K562 (cell line): ENCODE data around the gene PLCG2. TPM values are rescaled to one million over a fixed set of nuclear protein-coding genes. Genes with fewer than 3 reads are reported as not detected.

Source experiments
- ATAC-seq: fragments of 200-7000 bp; cut with Tn5 transposase; 3 replicates; pipeline ENCODE4 v1.9.1; 2020; ENCODE audit warnings: moderate library complexity
- BruUV-seq: library from RNA; stranded (reverse); fragments of 400-500 nt; replicated peaks from 2 replicates; lab custom pipeline; 2021; lab: Mats Ljungman, UMichigan
- CTCF ChIA-PET: fragments of 300-600 bp; formaldehyde crosslinking; extraction: SDS; loops from one replicate; lab custom pipeline; 2021; ENCODE audit warnings: low intra/inter-chr PET ratio; lab: Yijun Ruan, JAX
- POLR2A ChIA-PET: fragments of 300-600, 350-650 bp; sonication (Branson Sonifier 250); formaldehyde crosslinking; extraction: SDS; loops from one replicate; lab custom pipeline; 2021; ENCODE audit warnings: antibody characterized with exemption, inconsistent platforms; lab: Yijun Ruan, JAX
- DNase-seq, 4 experiments: peaks; one replicate each; pipeline versions ENCODE4 v3.0.0 to v3.0.0-alpha.2; 2011 to 2018; ENCODE audit warnings: low spot score in 3 of 4, mixed read lengths in 3 of 4; ENCODE audit errors: extremely low read depth in 1 of 4
- FAIRE-seq: peaks from 2 replicates; lab custom pipeline; 2011; peaks lifted over from hg19 to GRCh38; lab: Jason Lieb, UNC
- H2AFZ ChIP-seq: 2 replicates; pipeline ENCODE4 v1.6.0; 2011; ENCODE audit warnings: low read depth, low read length, control low read depth, inconsistent platforms
- H3K27ac ChIP-seq: fragments of 200-600 bp; 3 replicates; pipeline ENCODE4 v1.8.0; 2011; ENCODE audit warnings: low read depth, mild to moderate bottlenecking, control low read depth, inconsistent platforms, low read length, moderate library complexity, mixed read lengths; ENCODE audit errors: extremely low read depth
- H3K27me3 ChIP-seq, 2 experiments: fragments of 300-600 bp in 1 of 2; 2 replicates in 1 of 2; 3 replicates in 1 of 2; pipeline versions ENCODE4 v1.6.0 to v1.8.0; 2011; ENCODE audit warnings: inconsistent platforms in 2 of 2, low read length in 2 of 2, mild to moderate bottlenecking in 1 of 2, mixed read lengths in 1 of 2, moderate library complexity in 1 of 2; ENCODE audit not compliant: control insufficient read depth in 2 of 2, insufficient read depth in 2 of 2
- H3K36me3 ChIP-seq: fragments of 300-600 bp; 3 replicates; pipeline ENCODE4 v1.8.0; 2011; ENCODE audit warnings: mild to moderate bottlenecking, low read length, inconsistent platforms; ENCODE audit not compliant: control insufficient read depth, insufficient read depth
- H3K4me1 ChIP-seq, 2 experiments: fragments of 200-600 bp in 1 of 2; replicated peaks in 1 of 2; 2 replicates in 1 of 2; 3 replicates in 1 of 2; pipeline versions ENCODE4 v1.5.1 to v1.8.0; 2011; ENCODE audit warnings: inconsistent platforms in 2 of 2, low read length in 2 of 2, mild to moderate bottlenecking in 1 of 2, mixed read lengths in 1 of 2, moderate library complexity in 1 of 2; ENCODE audit not compliant: control insufficient read depth in 2 of 2, insufficient read depth in 2 of 2
- H3K4me2 ChIP-seq: 2 replicates; pipeline ENCODE4 v1.6.1; 2011; ENCODE audit warnings: low read length, control low read depth, inconsistent platforms, mixed read lengths; ENCODE audit not compliant: insufficient read depth
- H3K4me3 ChIP-seq: fragments of 200-600 bp; sonication (generic), shearing (Covaris generic); 2 replicates; pipeline ENCODE4 v1.5.1; 2016; ENCODE audit warnings: control low read depth, inconsistent platforms
- H3K79me2 ChIP-seq: fragments of 200-600 bp; 3 replicates; pipeline ENCODE4 v1.8.0; 2011; ENCODE audit warnings: low read length, inconsistent platforms; ENCODE audit not compliant: control insufficient read depth, insufficient read depth
- H3K9ac ChIP-seq, 2 experiments: 2 replicates each; pipeline versions ENCODE4 v1.6.0 to v1.6.1; 2011; ENCODE audit warnings: low read depth in 2 of 2, low read length in 2 of 2, control low read depth in 1 of 2, inconsistent platforms in 1 of 2, mild to moderate bottlenecking in 1 of 2, mixed read lengths in 1 of 2; ENCODE audit not compliant: insufficient read depth in 1 of 2
- H3K9me1 ChIP-seq: one replicate; pipeline ENCODE4 v1.6.0; 2011; ENCODE audit warnings: inconsistent platforms, mild to moderate bottlenecking, low read length, moderate library complexity; ENCODE audit not compliant: control insufficient read depth, insufficient read depth
- H3K9me3 ChIP-seq: replicated peaks from 2 replicates; pipeline ENCODE4 v1.5.1; 2011; ENCODE audit warnings: low read depth, low read length, inconsistent platforms; ENCODE audit not compliant: control insufficient read depth, insufficient read depth
- H4K20me1 ChIP-seq: replicated peaks from 2 replicates; pipeline ENCODE4 v1.6.1; 2011; ENCODE audit warnings: low read length, inconsistent platforms, mixed read lengths; ENCODE audit not compliant: control insufficient read depth, insufficient read depth
- ATF7 ChIP-seq: fragments of 450-650 bp; IDR thresholded peaks from 2 replicates; pipeline ENCODE4 v1.7.1; 2014; ENCODE audit warnings: mild to moderate bottlenecking, moderate library complexity
- BRF2 ChIP-seq: IDR thresholded peaks from 3 replicates; pipeline ENCODE4 v1.6.1; 2011; ENCODE audit warnings: borderline replicate concordance, mild to moderate bottlenecking; ENCODE audit not compliant: insufficient read length, insufficient read depth
- E2F6 ChIP-seq, 2 experiments: IDR thresholded peaks; 2 replicates each; pipeline ENCODE4 v1.6.1; 2011; ENCODE audit warnings: borderline replicate concordance in 1 of 2, control low read depth in 1 of 2, low read depth in 1 of 2, low read length in 1 of 2, mild to moderate bottlenecking in 1 of 2, mixed read lengths in 1 of 2, moderate library complexity in 1 of 2; ENCODE audit not compliant: insufficient read depth in 1 of 2, insufficient read length in 1 of 2, poor library complexity in 1 of 2, severe bottlenecking in 1 of 2; ENCODE audit errors: extremely low read depth in 1 of 2
- LCOR ChIP-seq: sonication (generic); formaldehyde crosslinking; IDR thresholded peaks from 2 replicates; pipeline ENCODE4 v1.8.0; 2022; ENCODE audit warnings: mild to moderate bottlenecking, missing genetic modification reagents
- MAZ ChIP-seq, 2 experiments: fragments of 450-650 bp in 1 of 2; sonication (generic) in 1 of 2; formaldehyde crosslinking; IDR thresholded peaks in 1 of 2; conservative IDR thresholded peaks in 1 of 2; 2 replicates each; pipeline versions ENCODE4 v1.4.0 to v1.5.0; 2020; ENCODE audit warnings: mild to moderate bottlenecking in 1 of 2, missing genetic modification reagents in 1 of 2
- NFIC ChIP-seq: fragments of 450-650 bp; IDR thresholded peaks from 2 replicates; pipeline ENCODE4 v1.6.1; 2017; ENCODE audit warnings: mild to moderate bottlenecking, inconsistent platforms
- PCBP1 ChIP-seq: fragments of 200-400 bp; formaldehyde crosslinking; IDR thresholded peaks from 2 replicates; pipeline ENCODE4 v1.6.1; 2018; ENCODE audit warnings: mild to moderate bottlenecking, low read depth, low read length; ENCODE audit not compliant: poor library complexity, severe bottlenecking
- PHF20 ChIP-seq: fragments of 450-650 bp; IDR thresholded peaks from 2 replicates; pipeline ENCODE4 v1.6.1; 2018; ENCODE audit not compliant: partially characterized antibody
- POLR2B ChIP-seq: fragments of 450-650 bp; IDR thresholded peaks from 2 replicates; pipeline ENCODE4 v1.6.1; 2018; ENCODE audit warnings: low read depth; ENCODE audit not compliant: partially characterized antibody
- SMARCA4 ChIP-seq: fragments of 450-650 bp; IDR thresholded peaks from 2 replicates; pipeline ENCODE4 v1.6.1; 2016
- TAF9B ChIP-seq: fragments of 450-650 bp; IDR thresholded peaks from 2 replicates; pipeline ENCODE4 v1.6.1; 2018; ENCODE audit warnings: mild to moderate bottlenecking; ENCODE audit not compliant: partially characterized antibody
- TFAM ChIP-seq: fragments of 250-450 bp; sonication (Bioruptor Pico); conservative IDR thresholded peaks from 2 replicates; pipeline ENCODE4 v1.5.0; 2021; ENCODE audit warnings: mild to moderate bottlenecking, moderate library complexity
- ZBED1 ChIP-seq: IDR thresholded peaks from 2 replicates; pipeline ENCODE4 v1.6.1; 2014
- ZBTB1 ChIP-seq: sonication (generic); formaldehyde crosslinking; IDR thresholded peaks from 2 replicates; pipeline ENCODE4 v1.8.1; 2023; ENCODE audit warnings: missing genetic modification reagents, low read depth, mild to moderate bottlenecking, borderline replicate concordance
- ZBTB5 ChIP-seq: fragments of 450-650 bp; IDR thresholded peaks from 2 replicates; pipeline ENCODE4 v1.6.1; 2017; ENCODE audit warnings: antibody characterized with exemption
- ZNF324 ChIP-seq: fragments of 250-450 bp; sonication (Bioruptor Pico); IDR thresholded peaks from 2 replicates; pipeline ENCODE4 v1.4.0; 2020; ENCODE audit warnings: mild to moderate bottlenecking
- WGBS: fragments of 100-300 bp; shearing (Covaris generic); methylation state at CpG from one replicate; pipeline ENCODE4 v1.1.6; 2016; ENCODE audit warnings: low coverage, mixed read lengths; ENCODE audit not compliant: insufficient coverage; ENCODE audit errors: missing lambda C conversion rate; 5-methylcytosine and 5-hydroxymethylcytosine counted together
- in situ Hi-C: fragments of 300-500 bp; cut with MboI; formaldehyde crosslinking; loops from 4 replicates; pipeline ENCODE4 v1.15.0; 2018; ENCODE audit warnings: inconsistent platforms, mixed read lengths
- intact Hi-C: fragments of 100-400 bp; cut with micrococcal nuclease; formaldehyde crosslinking; loops from 2 replicates; pipeline ENCODE4 v1.14.2; 2022
- polyA plus RNA-seq, 8 experiments: library from polyadenylated mRNA; depleted of rRNA in 4 of 8; stranded (reverse) in 5 of 8; unstranded in 3 of 8; fragments of >200 nt; fragmentation: Nextera tagmentation in 2 of 8; fragmentation: Illumina TruSeq in 1 of 8; extraction: Ambion mirVana in 2 of 8; extraction: Trizol in 1 of 8; gene quantifications; 2 replicates each; pipeline versions ENCODE4 v1.2.1 to v1.2.3, GENCODE V29; 2011 to 2014; ENCODE audit warnings: inconsistent platforms in 1 of 8, missing spikeins in 1 of 8
- total RNA-seq, 7 experiments: library from RNA; depleted of rRNA in 6 of 7; stranded (reverse); fragments of >200 nt in 6 of 7; fragmentation: Illumina TruSeq in 2 of 7; extraction: Trizol in 2 of 7; gene quantifications; 2 replicates each; pipeline versions ENCODE4 v1.2.1 to v1.2.3, GENCODE V29; 2011 to 2021; ENCODE audit warnings: low replicate concordance in 1 of 7
- TF ChIP-seq, protein P1 (sequence below): fragments of 250-450 bp; sonication (Bioruptor Pico); IDR thresholded peaks from 2 replicates; pipeline ENCODE4 v1.5.1; 2021; ENCODE audit warnings: mild to moderate bottlenecking

Gene PLCG2
- total and polyA plus RNA-seq, 9 of the 15 experiments (the other 6 are each of a cell fraction or from before 2014, with no cell fraction given): 0.94 to 7.1 (median 3.1) TPM

- TF ChIP-seq ZBTB1 (CRISPR knock-in tag) (no peak), NFIC (no peak), ATF7 (no peak), E2F6 (IDR thresholded peaks at IDR 0.05; ENCODE audit: borderline replicate concordance in 1 of 2, extremely low read depth in 1 of 2, insufficient read depth in 1 of 2, insufficient read length in 1 of 2, low read depth in 1 of 2, low read length in 1 of 2, poor library complexity in 1 of 2, severe bottlenecking in 1 of 2) (no peak), ZNF324 (no peak)
These were observed 115.5 kb downstream of the PLCG2 start (continued) for GRCh38 chr16:81894592-81894991.

- 7% methylated on average over 3 of the region's 3 CpGs for WGBS
- H3K4me3 ChIP-seq: no peak overlapping the region
- no peaks in the 10 kb centered on the region for H3K9me3 ChIP-seq
- 0 out of 2 replicates have a peak, but pooled peaks cover 4% of the 10 kb centered on the region for H4K20me1 ChIP-seq
- H3K27me3 ChIP-seq: peaks cover 8 to 40% of the 10 kb centered on the region in 2 experiments; a peak in 4 of 5 replicates
- in situ Hi-C loops (no loop called here), intact Hi-C loops (loop anchor here (5.0 kb wide), 1 partner anchor 100 kb away; no protein-coding TSS in a partner anchor)
- no peaks in the 10 kb centered on the region for H3K79me2 ChIP-seq
- DNase-seq (no peak), ATAC-seq (no peak), FAIRE-seq (no peak)
- ChIA-PET POLR2A (no interaction called here), CTCF (no interaction called here)
- no TSS peak for BruUV-seq
- H3K9ac ChIP-seq: no peak overlapping the region
- no peaks in the 10 kb centered on the region for H3K9me1 ChIP-seq
- H3K27ac ChIP-seq: no peak overlapping the region
- no peak overlapping the region for H2AFZ ChIP-seq
- peaks cover 0 to 6% of the 10 kb centered on the region in 2 experiments; a peak in 1 of 5 replicates for H3K4me1 ChIP-seq
- no peak overlapping the region for H3K4me2 ChIP-seq
- no peaks in the 10 kb centered on the region for H3K36me3 ChIP-seq
- TF ChIP-seq PCBP1: no peak
- TF ChIP-seq TFAM (CRISPR knock-in tag): no peak
- no peak for TF ChIP-seq SMARCA4
- no peak for TF ChIP-seq MAZ (CRISPR knock-in tag; conservative IDR thresholded peaks at IDR 0.05 in 1 of 2, IDR thresholded peaks at IDR 0.05 in 1 of 2)
- TF ChIP-seq, protein P1, sequence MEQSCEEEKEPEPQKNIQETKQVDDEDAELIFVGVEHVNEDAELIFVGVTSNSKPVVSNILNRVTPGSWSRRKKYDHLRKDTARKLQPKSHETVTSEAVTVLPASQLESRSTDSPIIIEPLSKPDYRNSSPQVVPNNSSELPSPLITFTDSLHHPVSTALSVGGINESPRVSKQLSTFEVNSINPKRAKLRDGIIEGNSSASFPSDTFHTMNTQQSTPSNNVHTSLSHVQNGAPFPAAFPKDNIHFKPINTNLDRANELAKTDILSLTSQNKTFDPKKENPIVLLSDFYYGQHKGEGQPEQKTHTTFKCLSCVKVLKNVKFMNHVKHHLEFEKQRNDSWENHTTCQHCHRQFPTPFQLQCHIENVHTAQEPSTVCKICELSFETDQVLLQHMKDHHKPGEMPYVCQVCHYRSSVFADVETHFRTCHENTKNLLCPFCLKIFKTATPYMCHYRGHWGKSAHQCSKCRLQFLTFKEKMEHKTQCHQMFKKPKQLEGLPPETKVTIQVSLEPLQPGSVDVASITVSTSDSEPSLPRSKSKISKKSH (CRISPR knock-in tag): no peak
- TF ChIP-seq ZBED1: no peak
- no peak for TF ChIP-seq PHF20
- TF ChIP-seq POLR2B: no peak
- TF ChIP-seq LCOR (CRISPR knock-in tag): no peak
- no peak for TF ChIP-seq ZBTB5
- no peak for TF ChIP-seq TAF9B
- no peak for TF ChIP-seq BRF2
These were observed 117.8 kb downstream of the PLCG2 start for GRCh38 chr16:81896902-81897301.
